Testis (tissue), 3 donors: ENCODE results near the gene KCNMB3. TPM values are rescaled to one million over a fixed set of nuclear protein-coding genes. Genes with fewer than 3 reads are reported as not detected.
"Not testable (repeated sequence)": the region's sequence is repeated elsewhere in the genome, so short reads cannot be mapped to it uniquely, and the experiment has no call there.

ENCODE experiments used
- DNase-seq: peaks from one replicate; pipeline ENCODE4 v3.0.0-alpha.2; 2019
- H3K27ac ChIP-seq, 2 donors: fragments of 200-600 bp; sonication (generic); one replicate each; pipeline ENCODE4 v1.5.1; 2019
- H3K27me3 ChIP-seq: fragments of 200-600 bp; sonication (generic); one replicate; pipeline ENCODE4 v1.5.1; 2019
- H3K36me3 ChIP-seq: fragments of 200-600 bp; sonication (generic); one replicate; pipeline ENCODE4 v1.5.1; 2017; ENCODE audit warnings: low read depth; ENCODE audit errors: missing control alignments
- H3K4me1 ChIP-seq: fragments of 200-600 bp; sonication (generic); one replicate; pipeline ENCODE4 v1.5.1; 2019
- H3K4me3 ChIP-seq, 2 donors: fragments of 200-600 bp; sonication (generic); one replicate each; pipeline ENCODE4 v1.5.1; 2017 to 2019
- H3K9me3 ChIP-seq: fragments of 200-600 bp; sonication (generic); one replicate; pipeline ENCODE4 v1.5.1; 2017
- CTCF ChIP-seq, 3 experiments: fragments of 450-650 bp in 2 of 3; fragments of 200-600 bp in 1 of 3; sonication (generic) in 1 of 3; IDR thresholded peaks; one replicate each; pipeline ENCODE4 v1.5.1; 2016 to 2019; ENCODE audit warnings: antibody characterized with exemption in 3 of 3, mild to moderate bottlenecking in 2 of 3, moderate library complexity in 1 of 3
- POLR2A ChIP-seq: fragments of 450-650 bp; IDR thresholded peaks from one replicate; pipeline ENCODE4 v1.6.1; 2017; ENCODE audit warnings: antibody characterized with exemption, mild to moderate bottlenecking, moderate library complexity
- WGBS, 2 donors: methylation state at CpG; one replicate each; pipeline ENCODE4 v1.1.5; 2018; 5-methylcytosine and 5-hydroxymethylcytosine counted together
- intact Hi-C: fragments of 100-400 bp; cut with DNase I; formaldehyde crosslinking; loops from one replicate; pipeline ENCODE4 v1.15.1; 2023; ENCODE audit warnings: low total_unique reads
- polyA plus RNA-seq: library from polyadenylated mRNA; stranded (reverse); fragments of 350-450 nt; fragmentation: Illumina TruSeq; extraction: RNeasy Lipid Tissue Mini Kit (QIAGEN cat#74804); gene quantifications from one replicate; pipeline ENCODE4 v1.2.3, GENCODE V29; 2014; ENCODE audit warnings: low read depth, low replicate concordance; ENCODE audit not compliant: insufficient read depth
- total RNA-seq, 2 donors: library from RNA; depleted of rRNA; stranded (reverse); fragments of >200 nt; gene quantifications; one replicate each; pipeline ENCODE4 v1.2.3, GENCODE V29; 2016

Gene KCNMB3
- total and polyA plus RNA-seq, 3 donors from 2014 or later = 6.8 to 7.4 (median 7.1) TPM

- DNase-seq = no peak
- H3K27ac ChIP-seq = no peak overlapping the region
- no peaks in the 10 kb centered on the region for H3K27me3 ChIP-seq
- TF ChIP-seq POLR2A (no peak), CTCF (IDR thresholded peaks at IDR 0.05) (no peak)
- H3K9me3 ChIP-seq = no peaks in the 10 kb centered on the region
- intact Hi-C loops = no loop called here
- H3K4me1 ChIP-seq = no peaks in the 10 kb centered on the region
- no peak overlapping the region for H3K4me3 ChIP-seq
- 92 to 94% methylated on average over 1 of the region's 1 CpG for WGBS, 2 donors
- H3K36me3 ChIP-seq = no peaks in the 10 kb centered on the region
Measured at GRCh38 chr3:179265092-179265491, 14.2 kb upstream of the KCNMB3 start.

GRCh38 chr3:179264449-179264848 is 13.5 kb upstream of the KCNMB3 start:
- no peak for TF ChIP-seq POLR2A
- no peak for TF ChIP-seq CTCF (IDR thresholded peaks at IDR 0.05)
- intact Hi-C loops = no loop called here
- Histone ChIP-seq H3K27ac (no peak overlapping the region), H3K27me3 (no peaks in the 10 kb centered on the region), H3K9me3 (no peaks in the 10 kb centered on the region), H3K36me3 (no peaks in the 10 kb centered on the region), H3K4me3 (no peak overlapping the region), H3K4me1 (no peaks in the 10 kb centered on the region)
- no peak for DNase-seq
- WGBS, 2 donors = 61 to 71% methylated on average over 4 of the region's 4 CpGs

GRCh38 chr3:179263134-179263533 is 12.2 kb upstream of the KCNMB3 start:
- 77 to 93% methylated on average over 9 to 28 of the region's 29 CpGs for WGBS, 2 donors
- Histone ChIP-seq H3K9me3 (no peaks in the 10 kb centered on the region), H3K27me3 (no peaks in the 10 kb centered on the region), H3K27ac (no peak overlapping the region), H3K4me3 (peak overlapping the region; percentile 24 to 53), H3K36me3 (no peaks in the 10 kb centered on the region), H3K4me1 (no peaks in the 10 kb centered on the region)
- DNase-seq = no peak
- intact Hi-C loops = no loop called here
- no peak for TF ChIP-seq POLR2A
- no peak for TF ChIP-seq CTCF (IDR thresholded peaks at IDR 0.05)

GRCh38 chr3:179260949-179261765 is 10.2 kb upstream of the KCNMB3 start:
- 12 to 14% methylated on average over 36 to 42 of the region's 71 CpGs for WGBS, 2 donors
- Histone ChIP-seq H3K4me3 (peak overlapping the region; percentile 64 to 73), H3K27me3 (no peaks in the 10 kb centered on the region), H3K9me3 (no peaks in the 10 kb centered on the region), H3K27ac (peak overlapping the region; percentile 61 to 62), H3K4me1 (no peaks in the 10 kb centered on the region), H3K36me3 (no peaks in the 10 kb centered on the region)
- peak; percentile 74 for DNase-seq
- intact Hi-C loops = no loop called here
- no peak for TF ChIP-seq POLR2A
- no peak for TF ChIP-seq CTCF (IDR thresholded peaks at IDR 0.05)

- H3K27me3 ChIP-seq, H3K36me3 ChIP-seq, H3K9me3 ChIP-seq, H3K4me1 ChIP-seq, intact Hi-C loops, H3K27ac ChIP-seq, H3K4me3 ChIP-seq, DNase-seq: not testable (repeated sequence)
- 70 to 73% methylated on average over 9 of the region's 9 CpGs for WGBS, 2 donors
Measured at GRCh38 chr3:179259959-179260756, 9.2 kb upstream of the KCNMB3 start.
